Measurements from ENCODE around the gene SUDS3. TPM values are rescaled to one million over a fixed set of nuclear protein-coding genes. Genes with fewer than 3 reads are reported as not detected.

The SUDS3 gene
- total RNA-seq (2022; extraction: Qiagen RNA extraction) = 13.7 to 16.1 TPM (median 15.6 TPM) in 5 replicates

GRCh38 chr12:118376089-118377020, at the start of gene SUDS3:
TSS of gene SUDS3 (plus strand) at chr12:118376555. CDS start at chr12:118376692, 137 bp downstream.

GRCh38 chr12:118372541-118373495, 3.5 kb upstream of the SUDS3 start, which contains the start of gene TAOK3:
TSS of gene TAOK3 (minus strand) at chr12:118372907. CDS start at chr12:118255567, 117,340 bp downstream.

Other genes starting within 250 kb of the SUDS3 start
- gene PEBP1, start 240.4 kb upstream of the SUDS3 start, total RNA-seq (2022; extraction: Qiagen RNA extraction) = 228 to 291 TPM (median 284 TPM) in 5 replicates
- gene TAOK3, start 3.6 kb upstream of the SUDS3 start, total RNA-seq (2022; extraction: Qiagen RNA extraction) = 7.1 to 9.4 TPM (median 9.2 TPM) in 5 replicates

All from A549 treated with CORT108297 at 1 μM for 4 hours (cell line).